HepG2 (cell line): Measurements from ENCODE around the gene NCOA4. TPM values are rescaled to one million over a fixed set of nuclear protein-coding genes. Genes with fewer than 3 reads are reported as not detected.
A peak's percentile ranks its signal among the peaks of the same experiment; 100 is the strongest.

Experiments
- AHR ChIP-seq: IDR thresholded peaks from 2 replicates; pipeline ENCODE4 v1.6.1; 2018; ENCODE audit warnings: missing genetic modification reagents, missing compliant biosample characterization
- BORCS8-MEF2B ChIP-seq: sonication (generic); formaldehyde crosslinking; IDR thresholded peaks from 2 replicates; pipeline ENCODE4 v1.8.0; 2022; ENCODE audit warnings: mild to moderate bottlenecking, missing genetic modification reagents
- CBX1 ChIP-seq: IDR thresholded peaks from one replicate; pipeline ENCODE4 v1.6.1; 2016; ENCODE audit warnings: antibody characterized with exemption, low read depth
- MBNL3 ChIP-seq: fragments of 250-450 bp; sonication (Bioruptor Pico); conservative IDR thresholded peaks from 2 replicates; pipeline ENCODE4 v1.8.0; 2022; ENCODE audit warnings: mild to moderate bottlenecking, inconsistent platforms
- NFIB ChIP-seq: sonication (generic); formaldehyde crosslinking; IDR thresholded peaks from 2 replicates; pipeline ENCODE4 v1.9.0; 2021; ENCODE audit warnings: missing genetic modification reagents, mild to moderate bottlenecking, borderline replicate concordance
- PAF1 ChIP-seq: IDR thresholded peaks from 2 replicates; pipeline ENCODE4 v1.6.1; 2016; ENCODE audit warnings: missing genetic modification reagents, missing compliant biosample characterization
- SRSF9 ChIP-seq: fragments of 200-400 bp; formaldehyde crosslinking; IDR thresholded peaks from 2 replicates; pipeline ENCODE4 v1.6.1; 2018; ENCODE audit warnings: borderline replicate concordance, mild to moderate bottlenecking, low read depth, low read length; ENCODE audit not compliant: insufficient read depth, poor library complexity, severe bottlenecking
- ZFP1 ChIP-seq: IDR thresholded peaks from 2 replicates; pipeline ENCODE4 v1.6.1; 2016
- ZNF121 ChIP-seq: sonication (generic); formaldehyde crosslinking; IDR thresholded peaks from 2 replicates; pipeline ENCODE4 v1.5.0; 2020; ENCODE audit warnings: mild to moderate bottlenecking, missing genetic modification reagents
- ZNF143 ChIP-seq: sonication (generic); formaldehyde crosslinking; IDR thresholded peaks from 2 replicates; pipeline ENCODE4 v1.4.0; 2020; ENCODE audit warnings: missing genetic modification reagents
- ZNF569 ChIP-seq: sonication (generic); formaldehyde crosslinking; IDR thresholded peaks from 2 replicates; pipeline ENCODE4 v1.5.0; 2020; ENCODE audit warnings: mild to moderate bottlenecking, missing genetic modification reagents, moderate library complexity, borderline replicate concordance
- ZNF776 ChIP-seq: sonication (generic); formaldehyde crosslinking; IDR thresholded peaks from 2 replicates; pipeline ENCODE4 v1.4.0; 2020; ENCODE audit warnings: mild to moderate bottlenecking, missing genetic modification reagents
- ZNF841 ChIP-seq: sonication (generic); formaldehyde crosslinking; IDR thresholded peaks from 2 replicates; pipeline ENCODE4 v1.8.1; 2023; ENCODE audit warnings: missing genetic modification reagents, borderline replicate concordance
- polyA plus RNA-seq, 8 experiments: library from polyadenylated mRNA; depleted of rRNA in 3 of 8; stranded (reverse) in 7 of 8; unstranded in 1 of 8; fragments of >200 nt; fragmentation: Illumina TruSeq in 4 of 8; extraction: Trizol in 4 of 8; gene quantifications; 2 replicates each; pipeline versions ENCODE4 v1.2.1 to v1.2.3, GENCODE V29; 2011 to 2016; ENCODE audit warnings: low read depth in 4 of 8, missing spikeins in 1 of 8, mixed read lengths in 1 of 8; ENCODE audit not compliant: insufficient read depth in 1 of 8
- total RNA-seq, 5 experiments: library from RNA; depleted of rRNA; stranded (reverse); fragments of >200 nt; fragmentation: Illumina TruSeq; extraction: Trizol; gene quantifications; 2 replicates each; pipeline ENCODE4 v1.2.3, GENCODE V29; 2016; ENCODE audit warnings: low read depth in 1 of 5
- TF ChIP-seq, protein P1 (sequence below): sonication (generic); formaldehyde crosslinking; IDR thresholded peaks from 2 replicates; pipeline ENCODE4 v1.4.0; 2020; ENCODE audit warnings: missing genetic modification reagents, borderline replicate concordance
- TF ChIP-seq, protein P2 (sequence below): sonication (generic); formaldehyde crosslinking; IDR thresholded peaks from 2 replicates; pipeline ENCODE4 v1.5.1; 2020; ENCODE audit warnings: mild to moderate bottlenecking, missing genetic modification reagents, moderate library complexity
- TF ChIP-seq, protein P3 (sequence below): IDR thresholded peaks from 2 replicates; pipeline ENCODE4 v1.6.1; 2012; ENCODE audit warnings: inconsistent platforms
- TF ChIP-seq, protein P4 (sequence below): IDR thresholded peaks from 2 replicates; pipeline ENCODE4 v1.4.0; 2020; ENCODE audit warnings: mild to moderate bottlenecking, missing genetic modification reagents

Gene NCOA4
- total and polyA plus RNA-seq, 2 of the 13 experiments (the other 11 are each of a cell fraction or from before 2014, with no cell fraction given): 306 to 400 TPM

DNA sequence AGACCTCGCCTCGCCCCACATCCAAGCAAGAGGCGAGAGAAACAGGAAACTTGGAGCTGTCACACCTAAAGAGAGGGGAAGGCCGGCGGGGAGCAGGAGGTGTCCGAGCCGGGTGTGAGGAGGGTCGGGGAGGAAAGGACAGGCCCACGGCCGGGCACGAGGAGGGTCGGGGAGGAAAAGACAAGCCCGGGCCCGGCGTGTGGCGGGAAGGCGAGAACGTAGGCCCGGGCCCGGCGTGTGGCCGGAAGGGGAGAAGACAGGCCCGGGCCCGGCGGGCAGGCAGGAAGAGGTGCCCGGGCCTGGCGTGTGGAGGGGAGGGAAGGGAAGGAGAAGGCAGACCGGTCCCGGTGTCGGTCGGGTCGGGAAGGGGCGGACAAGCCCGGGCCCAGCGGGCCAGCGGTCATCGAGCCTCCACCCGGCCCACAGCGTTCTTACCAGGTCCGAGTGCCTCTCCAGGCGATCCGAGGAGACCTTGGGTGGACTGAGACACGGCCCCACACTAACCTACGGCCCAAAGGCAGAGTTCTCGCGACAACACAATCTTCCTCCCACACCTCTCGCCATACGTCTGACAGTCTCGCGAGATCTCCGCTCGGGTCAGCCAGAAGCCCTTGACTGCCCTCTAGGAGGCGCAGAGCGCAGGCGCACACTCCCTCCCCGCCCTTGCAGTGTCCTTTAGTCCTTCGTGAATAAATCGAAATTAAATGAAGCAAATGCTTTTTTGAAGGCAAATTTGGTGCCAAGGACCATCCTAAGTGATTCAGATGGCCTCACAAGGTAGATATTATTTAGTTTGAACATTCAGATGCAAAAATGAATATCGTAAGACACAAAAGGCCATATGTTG lies at the start of gene NCOA4 (continued):
- TF ChIP-seq, protein P1, sequence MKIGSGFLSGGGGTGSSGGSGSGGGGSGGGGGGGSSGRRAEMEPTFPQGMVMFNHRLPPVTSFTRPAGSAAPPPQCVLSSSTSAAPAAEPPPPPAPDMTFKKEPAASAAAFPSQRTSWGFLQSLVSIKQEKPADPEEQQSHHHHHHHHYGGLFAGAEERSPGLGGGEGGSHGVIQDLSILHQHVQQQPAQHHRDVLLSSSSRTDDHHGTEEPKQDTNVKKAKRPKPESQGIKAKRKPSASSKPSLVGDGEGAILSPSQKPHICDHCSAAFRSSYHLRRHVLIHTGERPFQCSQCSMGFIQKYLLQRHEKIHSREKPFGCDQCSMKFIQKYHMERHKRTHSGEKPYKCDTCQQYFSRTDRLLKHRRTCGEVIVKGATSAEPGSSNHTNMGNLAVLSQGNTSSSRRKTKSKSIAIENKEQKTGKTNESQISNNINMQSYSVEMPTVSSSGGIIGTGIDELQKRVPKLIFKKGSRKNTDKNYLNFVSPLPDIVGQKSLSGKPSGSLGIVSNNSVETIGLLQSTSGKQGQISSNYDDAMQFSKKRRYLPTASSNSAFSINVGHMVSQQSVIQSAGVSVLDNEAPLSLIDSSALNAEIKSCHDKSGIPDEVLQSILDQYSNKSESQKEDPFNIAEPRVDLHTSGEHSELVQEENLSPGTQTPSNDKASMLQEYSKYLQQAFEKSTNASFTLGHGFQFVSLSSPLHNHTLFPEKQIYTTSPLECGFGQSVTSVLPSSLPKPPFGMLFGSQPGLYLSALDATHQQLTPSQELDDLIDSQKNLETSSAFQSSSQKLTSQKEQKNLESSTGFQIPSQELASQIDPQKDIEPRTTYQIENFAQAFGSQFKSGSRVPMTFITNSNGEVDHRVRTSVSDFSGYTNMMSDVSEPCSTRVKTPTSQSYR (CRISPR knock-in tag): no peak
- TF ChIP-seq CBX1: no peak
- TF ChIP-seq SRSF9: no peak
- TF ChIP-seq PAF1 (CRISPR knock-in tag): no peak; the same call in 1 of the 2 replicates
- TF ChIP-seq, protein P2, sequence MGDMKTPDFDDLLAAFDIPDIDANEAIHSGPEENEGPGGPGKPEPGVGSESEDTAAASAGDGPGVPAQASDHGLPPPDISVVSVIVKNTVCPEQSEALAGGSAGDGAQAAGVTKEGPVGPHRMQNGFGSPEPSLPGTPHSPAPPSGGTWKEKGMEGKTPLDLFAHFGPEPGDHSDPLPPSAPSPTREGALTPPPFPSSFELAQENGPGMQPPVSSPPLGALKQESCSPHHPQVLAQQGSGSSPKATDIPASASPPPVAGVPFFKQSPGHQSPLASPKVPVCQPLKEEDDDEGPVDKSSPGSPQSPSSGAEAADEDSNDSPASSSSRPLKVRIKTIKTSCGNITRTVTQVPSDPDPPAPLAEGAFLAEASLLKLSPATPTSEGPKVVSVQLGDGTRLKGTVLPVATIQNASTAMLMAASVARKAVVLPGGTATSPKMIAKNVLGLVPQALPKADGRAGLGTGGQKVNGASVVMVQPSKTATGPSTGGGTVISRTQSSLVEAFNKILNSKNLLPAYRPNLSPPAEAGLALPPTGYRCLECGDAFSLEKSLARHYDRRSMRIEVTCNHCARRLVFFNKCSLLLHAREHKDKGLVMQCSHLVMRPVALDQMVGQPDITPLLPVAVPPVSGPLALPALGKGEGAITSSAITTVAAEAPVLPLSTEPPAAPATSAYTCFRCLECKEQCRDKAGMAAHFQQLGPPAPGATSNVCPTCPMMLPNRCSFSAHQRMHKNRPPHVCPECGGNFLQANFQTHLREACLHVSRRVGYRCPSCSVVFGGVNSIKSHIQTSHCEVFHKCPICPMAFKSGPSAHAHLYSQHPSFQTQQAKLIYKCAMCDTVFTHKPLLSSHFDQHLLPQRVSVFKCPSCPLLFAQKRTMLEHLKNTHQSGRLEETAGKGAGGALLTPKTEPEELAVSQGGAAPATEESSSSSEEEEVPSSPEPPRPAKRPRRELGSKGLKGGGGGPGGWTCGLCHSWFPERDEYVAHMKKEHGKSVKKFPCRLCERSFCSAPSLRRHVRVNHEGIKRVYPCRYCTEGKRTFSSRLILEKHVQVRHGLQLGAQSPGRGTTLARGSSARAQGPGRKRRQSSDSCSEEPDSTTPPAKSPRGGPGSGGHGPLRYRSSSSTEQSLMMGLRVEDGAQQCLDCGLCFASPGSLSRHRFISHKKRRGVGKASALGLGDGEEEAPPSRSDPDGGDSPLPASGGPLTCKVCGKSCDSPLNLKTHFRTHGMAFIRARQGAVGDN (CRISPR knock-in tag): peak; percentile 90
- peak; percentile 57; the same call in 1 of the 2 replicates for TF ChIP-seq AHR
- TF ChIP-seq ZNF121 (CRISPR knock-in tag): no peak
- TF ChIP-seq, protein P3, sequence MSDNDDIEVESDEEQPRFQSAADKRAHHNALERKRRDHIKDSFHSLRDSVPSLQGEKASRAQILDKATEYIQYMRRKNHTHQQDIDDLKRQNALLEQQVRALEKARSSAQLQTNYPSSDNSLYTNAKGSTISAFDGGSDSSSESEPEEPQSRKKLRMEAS: 0 out of 2 replicates have a peak, but pooled peaks have one; percentile 56
- no peak for TF ChIP-seq ZFP1 (CRISPR knock-in tag)
- TF ChIP-seq ZNF569 (CRISPR knock-in tag): 0 out of 2 replicates have a peak, but pooled peaks have one; percentile 37
- no peak for TF ChIP-seq ZNF143 (CRISPR knock-in tag)
- TF ChIP-seq BORCS8-MEF2B (CRISPR knock-in tag): no peak
- no peak for TF ChIP-seq ZNF776 (CRISPR knock-in tag)
- TF ChIP-seq, protein P4, sequence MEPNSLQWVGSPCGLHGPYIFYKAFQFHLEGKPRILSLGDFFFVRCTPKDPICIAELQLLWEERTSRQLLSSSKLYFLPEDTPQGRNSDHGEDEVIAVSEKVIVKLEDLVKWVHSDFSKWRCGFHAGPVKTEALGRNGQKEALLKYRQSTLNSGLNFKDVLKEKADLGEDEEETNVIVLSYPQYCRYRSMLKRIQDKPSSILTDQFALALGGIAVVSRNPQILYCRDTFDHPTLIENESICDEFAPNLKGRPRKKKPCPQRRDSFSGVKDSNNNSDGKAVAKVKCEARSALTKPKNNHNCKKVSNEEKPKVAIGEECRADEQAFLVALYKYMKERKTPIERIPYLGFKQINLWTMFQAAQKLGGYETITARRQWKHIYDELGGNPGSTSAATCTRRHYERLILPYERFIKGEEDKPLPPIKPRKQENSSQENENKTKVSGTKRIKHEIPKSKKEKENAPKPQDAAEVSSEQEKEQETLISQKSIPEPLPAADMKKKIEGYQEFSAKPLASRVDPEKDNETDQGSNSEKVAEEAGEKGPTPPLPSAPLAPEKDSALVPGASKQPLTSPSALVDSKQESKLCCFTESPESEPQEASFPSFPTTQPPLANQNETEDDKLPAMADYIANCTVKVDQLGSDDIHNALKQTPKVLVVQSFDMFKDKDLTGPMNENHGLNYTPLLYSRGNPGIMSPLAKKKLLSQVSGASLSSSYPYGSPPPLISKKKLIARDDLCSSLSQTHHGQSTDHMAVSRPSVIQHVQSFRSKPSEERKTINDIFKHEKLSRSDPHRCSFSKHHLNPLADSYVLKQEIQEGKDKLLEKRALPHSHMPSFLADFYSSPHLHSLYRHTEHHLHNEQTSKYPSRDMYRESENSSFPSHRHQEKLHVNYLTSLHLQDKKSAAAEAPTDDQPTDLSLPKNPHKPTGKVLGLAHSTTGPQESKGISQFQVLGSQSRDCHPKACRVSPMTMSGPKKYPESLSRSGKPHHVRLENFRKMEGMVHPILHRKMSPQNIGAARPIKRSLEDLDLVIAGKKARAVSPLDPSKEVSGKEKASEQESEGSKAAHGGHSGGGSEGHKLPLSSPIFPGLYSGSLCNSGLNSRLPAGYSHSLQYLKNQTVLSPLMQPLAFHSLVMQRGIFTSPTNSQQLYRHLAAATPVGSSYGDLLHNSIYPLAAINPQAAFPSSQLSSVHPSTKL (CRISPR knock-in tag): 0 out of 2 replicates have a peak, but pooled peaks have one; percentile 26
- no peak for TF ChIP-seq ZNF841 (CRISPR knock-in tag)
- TF ChIP-seq NFIB (CRISPR knock-in tag): no peak
- TF ChIP-seq MBNL3 (CRISPR knock-in tag): no peak
